HG03135 (cell line): ENCODE data around the gene SLC16A12.
"Not testable (repeated sequence)": the region's sequence is repeated elsewhere in the genome, so short reads cannot be mapped to it uniquely, and the experiment has no call there.

Experiments used
- ATAC-seq: cut with Tn5 transposase; IDR thresholded peaks from one replicate; pipeline ENCODE4 v1.9.1; 2021; ENCODE audit warnings: mild to moderate bottlenecking, moderate library complexity; ENCODE audit not compliant: unreplicated experiment

Gene SLC16A12

GRCh38 chr10:89474452-89474851 lies 60.9 kb downstream of the SLC16A12 start:
- no peak for ATAC-seq

GRCh38 chr10:89471110-89471809 lies 64.1 kb downstream of the SLC16A12 start:
- no peak for ATAC-seq

- no peak for ATAC-seq
These were observed 64.8 kb downstream of the SLC16A12 start for GRCh38 chr10:89470628-89471027.

GRCh38 chr10:89469517-89469916 lies 65.9 kb downstream of the SLC16A12 start:
- ATAC-seq: no peak

GRCh38 chr10:89468191-89468965 lies 67.0 kb downstream of the SLC16A12 start:
- no peak for ATAC-seq

GRCh38 chr10:89466599-89467035 lies 68.8 kb downstream of the SLC16A12 start:
- ATAC-seq: no peak

GRCh38 chr10:89465196-89465595 lies 70.2 kb downstream of the SLC16A12 start:
- ATAC-seq: no peak

GRCh38 chr10:89463846-89464537 lies 71.4 kb downstream of the SLC16A12 start:
- no peak for ATAC-seq

GRCh38 chr10:89458784-89459183 lies 76.6 kb downstream of the SLC16A12 start:
- ATAC-seq: no peak

- no peak for ATAC-seq
These were observed 77.1 kb downstream of the SLC16A12 start for GRCh38 chr10:89458291-89458690.

- no peak for ATAC-seq
These were observed 80.6 kb downstream of the SLC16A12 start for GRCh38 chr10:89454561-89455347.

- no peak for ATAC-seq
These were observed 83.2 kb downstream of the SLC16A12 start for GRCh38 chr10:89452193-89452592.

GRCh38 chr10:89450901-89451300 lies 84.5 kb downstream of the SLC16A12 start:
- ATAC-seq: no peak

- not testable (repeated sequence) for ATAC-seq
These were observed 90.6 kb downstream of the SLC16A12 start for GRCh38 chr10:89444819-89445218.

- ATAC-seq: no peak
These were observed 93.1 kb downstream of the SLC16A12 start for GRCh38 chr10:89442289-89442688.

GRCh38 chr10:89440226-89441009 lies 95.0 kb downstream of the SLC16A12 start:
- no peak for ATAC-seq

GRCh38 chr10:89438525-89438924 lies 96.9 kb downstream of the SLC16A12 start:
- ATAC-seq: no peak

GRCh38 chr10:89431977-89432376 lies 103.4 kb downstream of the SLC16A12 start:
- ATAC-seq: no peak

- ATAC-seq: no peak
These were observed 106.5 kb downstream of the SLC16A12 start for GRCh38 chr10:89428877-89429276.

- ATAC-seq: no peak
These were observed 107.8 kb downstream of the SLC16A12 start for GRCh38 chr10:89427629-89428028.
